NCI-H524 (cell line): Measurements from ENCODE around the gene PLXND1.

Experiments used
- DNase-seq, 2 experiments: peaks; one replicate each; lab custom pipeline; 2025; lab: John Stamatoyannopoulos, UW

Gene PLXND1

GRCh38 chr3:129584631-129585030 lies 21.8 kb downstream of the PLXND1 start:
- no peak for DNase-seq

- DNase-seq: no peak
These were observed 23.2 kb downstream of the PLXND1 start for GRCh38 chr3:129583289-129583688.

GRCh38 chr3:129582799-129583198 lies 23.7 kb downstream of the PLXND1 start:
- DNase-seq: no peak

DNA sequence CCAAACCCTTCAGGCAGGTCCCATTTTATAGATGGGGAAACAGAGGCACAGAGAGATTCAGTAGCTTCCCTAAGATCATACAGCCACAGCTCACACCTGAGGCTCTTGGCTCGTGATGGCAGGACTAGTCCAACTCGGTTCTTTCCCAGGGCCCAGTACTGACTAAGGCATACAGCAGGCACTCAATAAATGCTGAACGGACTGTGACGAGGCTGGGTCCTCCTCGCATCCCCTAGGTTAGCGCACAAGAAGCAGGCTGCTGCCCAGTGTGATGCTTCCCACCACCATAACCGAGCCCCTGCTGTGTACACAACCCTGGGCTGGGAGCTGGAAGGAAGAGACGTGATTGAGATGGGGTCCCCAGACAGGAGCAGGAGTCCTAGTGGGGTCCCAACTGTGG lies 24.9 kb downstream of the PLXND1 start:
- DNase-seq: no peak

GRCh38 chr3:129579991-129580390 lies 26.5 kb downstream of the PLXND1 start:
- no peak for DNase-seq

DNA sequence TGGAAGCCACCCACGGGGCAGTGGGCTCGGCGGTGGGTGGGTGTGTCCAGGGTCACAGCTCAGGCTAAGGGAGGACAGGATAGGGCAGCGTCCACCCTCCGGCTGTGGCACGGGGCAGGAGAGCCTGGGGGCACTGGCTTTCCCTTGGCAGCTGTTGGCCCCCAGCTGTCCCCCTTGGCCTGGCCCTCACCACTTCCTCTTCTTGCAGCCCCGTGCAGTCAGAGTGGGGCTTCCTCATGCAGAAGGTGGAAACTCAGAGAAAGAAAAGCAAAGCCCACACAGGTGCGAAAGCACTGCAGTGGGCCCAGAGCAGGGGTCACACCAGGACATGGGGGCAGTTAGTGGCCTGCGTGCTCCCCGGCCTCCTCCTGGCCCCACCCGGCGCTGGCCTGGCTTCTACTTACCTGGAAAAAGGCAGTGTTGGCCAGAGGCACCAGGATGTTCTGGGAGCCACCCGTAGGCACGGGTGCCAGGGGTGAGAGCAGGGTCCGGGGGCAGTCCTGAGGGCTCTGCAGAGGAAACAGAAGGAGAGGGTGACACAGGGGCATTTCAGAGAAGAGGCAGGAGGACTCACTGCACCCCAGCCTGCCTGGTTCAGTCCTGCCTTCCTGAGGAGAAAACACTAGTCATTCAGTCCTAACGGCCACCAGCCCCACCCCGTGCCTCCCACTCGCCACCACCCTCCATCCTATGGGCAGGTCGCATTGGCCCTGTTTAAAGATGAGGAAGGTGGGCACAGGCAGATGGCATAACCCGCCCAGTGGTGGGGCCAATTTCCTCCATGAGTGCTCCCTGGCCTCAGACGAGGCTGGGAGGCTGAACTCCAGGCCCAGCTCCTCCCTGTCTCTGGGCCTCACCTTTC lies 28.3 kb downstream of the PLXND1 start:
- no peak for DNase-seq

GRCh38 chr3:129577366-129577765 lies 29.1 kb downstream of the PLXND1 start:
- peak; percentile 79 to 87 for DNase-seq

DNA sequence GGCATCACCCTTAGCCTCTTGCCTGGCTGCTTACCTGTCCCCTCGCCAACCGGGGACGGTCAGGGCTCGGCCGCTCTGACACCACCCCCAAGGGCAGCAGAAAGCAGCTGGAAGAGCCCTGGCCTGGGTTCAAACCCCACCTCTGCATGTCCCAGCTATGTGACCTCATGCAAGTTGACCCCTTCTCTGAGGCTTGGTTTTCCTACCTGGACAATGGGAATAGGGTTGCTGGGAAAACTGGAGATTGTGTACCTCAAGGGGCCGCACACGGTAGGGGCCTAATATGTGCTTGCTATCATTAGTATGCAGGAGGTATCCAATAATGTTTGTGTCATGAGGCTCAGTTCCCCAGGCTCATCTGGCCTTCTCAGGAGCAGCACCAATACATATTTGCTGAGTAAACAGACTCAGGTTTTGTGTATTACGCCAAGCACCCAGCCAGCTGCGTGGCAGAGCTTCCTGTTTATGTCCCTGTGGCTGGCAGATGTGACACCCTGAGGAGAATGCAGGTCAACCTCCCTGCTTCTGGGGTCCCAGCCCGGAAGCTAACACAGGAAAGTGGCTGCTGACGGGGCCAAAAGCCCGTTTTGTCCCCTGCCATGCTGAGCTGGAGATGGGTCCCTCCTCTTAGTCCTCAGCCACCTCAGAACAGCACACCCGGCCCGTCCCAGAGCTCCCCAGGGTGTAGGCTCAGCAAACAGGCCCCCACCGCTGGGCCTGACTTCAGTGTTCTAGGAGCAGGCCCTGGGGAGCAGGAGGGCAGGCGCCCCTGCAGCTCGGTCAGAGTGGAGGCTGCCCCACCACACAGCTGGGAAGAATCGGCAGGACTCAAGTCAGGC lies 29.7 kb downstream of the PLXND1 start:
- DNase-seq: no peak

DNA sequence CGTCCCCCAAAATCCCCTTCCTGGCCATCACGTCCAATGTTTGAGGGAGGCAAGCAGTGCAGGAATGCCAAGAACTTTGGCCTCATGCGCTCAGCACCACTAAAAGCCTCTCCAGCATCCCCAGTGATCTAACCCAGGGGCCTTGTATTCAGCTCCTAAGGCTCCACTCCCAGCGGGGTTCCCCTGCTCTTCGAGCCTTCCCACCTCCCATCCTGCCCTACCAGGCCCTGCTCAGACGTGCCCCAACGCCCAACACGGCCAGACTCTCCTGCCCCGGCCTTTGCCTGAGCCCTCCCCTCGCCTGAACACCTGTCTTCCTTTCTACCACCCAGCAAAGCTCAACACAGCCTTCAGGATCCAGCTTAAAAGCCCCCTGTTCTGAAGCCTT lies 30.5 kb downstream of the PLXND1 start:
- peak; percentile 9 to 43 for DNase-seq

GRCh38 chr3:129575233-129575996 lies 31.1 kb downstream of the PLXND1 start:
- peak in 1 of 2 experiments; percentile 13 for DNase-seq

DNA sequence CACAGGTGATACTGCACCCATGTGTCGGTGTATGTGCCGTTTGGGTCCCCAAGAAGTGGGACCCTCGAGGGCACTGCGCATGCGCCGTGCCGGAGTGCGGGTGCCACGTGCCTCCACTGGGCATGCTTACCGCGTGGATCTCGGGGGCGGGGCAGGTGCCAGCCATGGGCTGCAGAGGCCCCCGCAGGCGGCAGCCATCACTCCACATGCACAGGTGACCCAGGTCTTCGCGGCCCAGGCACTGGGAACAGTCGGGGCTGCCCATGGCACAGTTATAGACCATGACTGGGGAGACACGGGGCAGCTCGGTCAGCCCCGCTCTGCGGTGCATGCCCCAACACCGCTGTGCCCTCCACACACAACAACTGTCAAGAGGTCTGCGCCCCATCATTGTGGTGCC lies 32.3 kb downstream of the PLXND1 start:
- no peak for DNase-seq

GRCh38 chr3:129573493-129573892 lies 33.0 kb downstream of the PLXND1 start:
- no peak for DNase-seq

DNA sequence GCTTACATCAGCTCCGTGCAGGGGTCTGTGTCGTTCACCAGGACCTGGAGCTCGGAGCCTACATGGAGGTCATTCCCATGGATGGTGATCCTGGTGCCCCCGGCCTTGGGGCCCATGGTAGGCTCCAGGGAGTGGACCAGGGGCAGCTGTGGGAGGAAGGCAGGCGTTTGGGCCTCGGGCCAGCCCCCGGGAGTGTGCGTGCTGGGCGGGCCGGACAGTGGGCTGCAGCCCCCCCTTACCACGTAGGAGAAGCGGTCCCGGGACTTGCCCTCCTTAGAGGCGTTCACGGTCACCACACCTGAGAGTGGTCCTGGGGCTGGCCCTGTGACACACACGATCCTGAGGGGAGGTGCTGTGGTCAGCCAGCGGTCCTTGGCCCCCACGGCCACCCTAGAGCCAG lies 33.9 kb downstream of the PLXND1 start:
- no peak for DNase-seq

DNA sequence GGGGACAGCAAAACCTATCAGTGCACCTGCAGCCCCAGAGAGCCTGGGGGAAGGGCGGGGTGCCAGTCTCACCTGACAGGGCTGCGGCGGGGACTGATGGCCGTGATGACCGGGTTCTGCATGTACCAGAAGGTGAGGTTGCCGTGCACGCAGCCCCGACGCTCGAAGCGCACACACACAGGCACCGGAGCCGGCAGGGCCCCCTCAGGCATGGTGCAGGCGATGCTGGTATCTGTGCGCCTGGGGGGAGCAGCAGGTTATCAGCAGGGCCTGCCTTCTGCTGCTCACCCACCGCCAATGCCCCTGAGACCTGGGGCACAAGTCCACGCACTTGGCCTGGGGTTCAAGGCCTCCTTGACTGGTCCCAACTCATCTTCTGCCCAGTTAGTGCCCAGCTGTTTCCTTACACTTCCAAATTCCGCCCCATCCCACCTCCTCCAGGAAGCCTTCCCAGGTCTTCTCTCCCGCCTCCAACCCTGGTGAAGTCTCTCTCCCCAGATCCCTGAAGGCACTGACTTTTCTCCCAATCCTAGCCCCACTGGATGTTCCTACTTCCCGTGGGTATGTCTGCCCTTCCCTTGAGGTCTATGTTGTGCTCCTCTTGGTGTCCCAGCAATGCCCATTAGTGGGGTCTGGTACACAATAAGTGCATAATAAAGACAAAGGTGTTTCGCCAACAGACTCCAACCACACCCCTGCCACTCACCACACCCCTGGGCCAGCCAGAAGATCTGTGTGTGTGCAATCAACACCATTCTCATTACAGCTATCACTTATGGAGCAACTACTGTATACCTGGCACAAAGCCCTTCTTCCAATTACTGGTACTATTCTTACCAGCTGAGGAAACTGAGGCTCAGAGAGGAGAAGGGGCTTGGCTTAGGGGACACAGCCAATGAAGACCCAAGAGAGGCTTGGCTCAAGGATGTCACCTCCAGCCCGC lies 34.6 kb downstream of the PLXND1 start:
- DNase-seq: no peak

DNA sequence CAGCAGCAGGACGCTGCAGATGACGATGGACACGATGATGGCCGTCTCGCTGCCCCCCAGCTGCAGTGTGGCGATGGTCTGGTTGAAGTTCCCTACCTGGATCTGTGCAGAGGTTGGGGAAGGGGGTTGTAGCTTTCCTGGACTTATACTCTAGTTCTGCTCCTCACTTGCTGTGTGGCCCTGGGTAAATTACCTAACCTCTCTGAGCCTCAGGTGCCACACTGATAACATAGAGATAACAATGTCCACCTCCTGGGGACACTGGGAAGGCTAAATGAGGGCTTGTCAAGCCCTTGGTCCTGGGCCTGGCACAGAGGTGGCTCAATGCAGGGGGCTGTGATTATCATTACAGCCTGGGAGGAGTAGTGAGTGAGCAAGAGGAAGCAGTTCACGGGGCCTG lies 36.6 kb downstream of the PLXND1 start:
- no peak for DNase-seq

DNA sequence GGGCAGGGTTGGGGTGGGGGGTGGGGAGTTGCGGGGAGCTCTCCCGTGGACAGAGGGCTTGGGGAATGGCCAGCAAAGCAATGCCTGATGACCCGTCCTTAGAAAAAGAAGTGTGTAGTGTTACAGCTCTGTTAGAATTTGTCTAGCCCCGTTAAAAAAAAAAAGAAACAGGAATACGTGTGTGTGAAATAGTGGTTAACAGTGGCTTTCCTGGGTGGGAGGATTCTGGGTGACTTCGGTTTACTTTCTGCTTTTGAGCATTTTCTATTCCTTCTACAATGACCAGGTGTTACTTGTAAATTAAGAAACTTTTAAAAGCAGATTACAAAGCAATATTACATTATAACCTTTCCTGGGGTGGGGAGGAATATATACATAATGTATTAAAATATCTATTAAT lies 38.5 kb downstream of the PLXND1 start:
- no peak for DNase-seq

- peak; percentile 45 to 73 for DNase-seq
These were observed 39.2 kb downstream of the PLXND1 start for GRCh38 chr3:129567176-129567705.

DNA sequence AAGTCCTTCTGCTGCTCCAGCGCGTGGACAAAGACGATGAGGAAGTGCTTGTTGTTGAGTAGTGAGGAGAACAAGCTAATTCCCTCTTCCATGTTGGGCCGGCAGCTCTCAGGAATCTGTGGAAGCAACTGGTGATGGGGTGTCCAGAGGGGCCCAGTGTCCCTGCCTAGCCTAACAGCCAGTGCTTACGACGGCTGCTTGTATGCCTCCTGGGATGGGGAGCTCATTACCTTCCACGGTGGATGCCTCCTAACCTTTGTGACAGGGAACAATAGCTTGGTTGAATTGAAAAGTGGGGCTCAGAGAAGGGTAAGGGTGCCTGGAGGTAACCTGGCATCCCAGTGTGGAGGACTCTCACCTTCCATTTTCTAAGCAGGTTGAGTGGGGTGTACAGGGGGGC lies 40.6 kb downstream of the PLXND1 start:
- DNase-seq: no peak

GRCh38 chr3:129564981-129565644 lies 41.4 kb downstream of the PLXND1 start:
- DNase-seq: no peak

DNA sequence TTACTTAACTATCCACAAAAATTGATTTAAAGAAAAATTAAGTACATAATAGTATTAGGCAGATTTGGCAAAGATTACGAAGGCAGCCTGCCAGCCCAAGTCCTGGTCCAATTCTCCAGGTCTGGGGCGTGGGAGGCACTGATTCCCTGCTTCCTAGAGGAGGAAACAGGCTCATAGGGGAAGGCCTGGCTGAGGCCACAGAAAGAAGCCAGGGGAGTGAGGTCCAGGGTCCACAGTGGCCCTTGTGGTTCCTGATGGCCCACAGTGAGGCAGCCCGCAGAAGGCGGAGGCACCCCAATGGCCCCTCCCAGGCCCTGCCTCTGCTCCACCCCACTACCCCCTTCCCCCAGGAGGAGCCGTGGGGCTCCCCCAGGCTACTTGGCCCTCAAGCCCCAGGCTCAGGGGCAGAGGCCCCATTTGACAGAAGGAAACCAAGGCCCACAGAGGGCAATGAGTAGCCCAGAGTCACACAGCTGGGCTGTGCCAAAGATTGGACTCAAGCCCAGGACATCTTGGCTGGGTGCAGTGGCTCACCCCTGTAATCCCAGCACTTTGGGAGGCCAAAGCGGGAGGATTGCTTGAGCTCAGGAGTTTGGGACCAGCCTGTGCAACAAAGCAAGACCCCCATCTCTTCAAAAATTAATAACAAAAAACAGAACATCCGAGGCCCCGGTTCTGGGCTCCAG lies 42.5 kb downstream of the PLXND1 start:
- DNase-seq: no peak
